DND-41 (cell line): Measurements from ENCODE around the gene ASCL2.

Experiments used
- ATAC-seq: fragments of 200-7000 bp; cut with Tn5 transposase; 3 replicates; pipeline ENCODE4 v1.9.1; 2021; ENCODE audit warnings: low read depth; ENCODE audit not compliant: insufficient read depth
- DNase-seq: peaks from one replicate; pipeline ENCODE4 v3.0.0-alpha.2; 2020
- H2AFZ ChIP-seq: 2 replicates; pipeline ENCODE4 v1.6.0; 2012; ENCODE audit warnings: low read depth, low read length
- H3K27ac ChIP-seq: 2 replicates; pipeline ENCODE4 v1.5.1; 2012; ENCODE audit warnings: low read length, inconsistent platforms
- H3K27me3 ChIP-seq: fragments of 200-600 bp; sonication (generic); 2 replicates; pipeline ENCODE4 v1.6.0; 2012; ENCODE audit warnings: low read length, mild to moderate bottlenecking, inconsistent platforms; ENCODE audit not compliant: insufficient read depth, poor library complexity
- H3K36me3 ChIP-seq: 2 replicates; pipeline ENCODE4 v1.5.1; 2012; ENCODE audit warnings: low read length, inconsistent platforms; ENCODE audit not compliant: insufficient read depth
- H3K4me1 ChIP-seq: 2 replicates; pipeline ENCODE4 v1.5.1; 2012; ENCODE audit warnings: mild to moderate bottlenecking, low read length; ENCODE audit not compliant: insufficient read depth
- H3K4me2 ChIP-seq: 2 replicates; pipeline ENCODE4 v1.6.0; 2012; ENCODE audit warnings: mild to moderate bottlenecking, moderate library complexity, low read length, inconsistent platforms; ENCODE audit not compliant: insufficient read depth
- H3K4me3 ChIP-seq, 2 experiments: fragments of 200-600 bp in 1 of 2; shearing (Covaris generic) in 1 of 2; 2 replicates each; pipeline ENCODE4 v1.5.1; 2012 to 2016; ENCODE audit warnings: inconsistent platforms in 2 of 2, low read length in 2 of 2, mild to moderate bottlenecking in 2 of 2, low read depth in 1 of 2, moderate library complexity in 1 of 2
- H3K79me2 ChIP-seq: 2 replicates; pipeline ENCODE4 v1.6.0; 2012; ENCODE audit warnings: low read length, inconsistent platforms; ENCODE audit not compliant: insufficient read depth
- H3K9ac ChIP-seq: 2 replicates; pipeline ENCODE4 v1.6.0; 2012; ENCODE audit warnings: low read depth, mild to moderate bottlenecking, inconsistent platforms, low read length, moderate library complexity
- H3K9me3 ChIP-seq: 2 replicates; pipeline ENCODE4 v1.5.1; 2012; ENCODE audit warnings: low read length, moderate library complexity, mild to moderate bottlenecking, inconsistent platforms; ENCODE audit not compliant: insufficient read depth, severe bottlenecking
- H4K20me1 ChIP-seq: 2 replicates; pipeline ENCODE4 v1.6.0; 2012; ENCODE audit warnings: low read length; ENCODE audit not compliant: insufficient read depth
- CTCF ChIP-seq: IDR thresholded peaks from 2 replicates; pipeline ENCODE4 v1.5.1; 2012; ENCODE audit warnings: borderline replicate concordance, low read length, moderate library complexity, mild to moderate bottlenecking; ENCODE audit not compliant: poor library complexity, severe bottlenecking; ENCODE audit errors: extremely low read depth
- EZH2 ChIP-seq: IDR thresholded peaks from 3 replicates; pipeline ENCODE4 v1.6.1; 2012; ENCODE audit warnings: borderline replicate concordance, low read depth, mild to moderate bottlenecking, moderate library complexity, low read length, inconsistent platforms; ENCODE audit not compliant: severe bottlenecking

Gene ASCL2

GRCh38 chr11:2266586-2267305 is 3.6 kb downstream of the ASCL2 start:
- Histone ChIP-seq H3K27ac (peak overlapping the region; percentile 96), H3K27me3 (no peaks in the 10 kb centered on the region), H3K9me3 (no peaks in the 10 kb centered on the region), H2AFZ (peak overlapping the region; percentile 49), H4K20me1 (no peaks in the 10 kb centered on the region), H3K79me2 (no peaks in the 10 kb centered on the region), H3K36me3 (no peaks in the 10 kb centered on the region), H3K4me1 (peaks cover 73% of the 10 kb centered on the region), H3K4me2 (peak overlapping the region; percentile 54), H3K9ac (peak overlapping the region; percentile 74), H3K4me3 (peak overlapping the region in 1 of 2 experiments; percentile 60; a peak in 2 of 4 replicates)
- DNase-seq (peak; percentile 90), ATAC-seq (peak; percentile 64)
- TF ChIP-seq CTCF (peak; percentile 17), EZH2 (no peak)

GRCh38 chr11:2265854-2266585 is 4.4 kb downstream of the ASCL2 start:
- H3K4me3 ChIP-seq: peak overlapping the region in 1 of 2 experiments; percentile 38; a peak in 2 of 4 replicates
- peak overlapping the region; percentile 96 for H3K27ac ChIP-seq
- H2AFZ ChIP-seq: peak overlapping the region; percentile 49
- no peaks in the 10 kb centered on the region for H3K27me3 ChIP-seq
- no peaks in the 10 kb centered on the region for H3K36me3 ChIP-seq
- peaks cover 73% of the 10 kb centered on the region for H3K4me1 ChIP-seq
- H4K20me1 ChIP-seq: no peaks in the 10 kb centered on the region
- peak overlapping the region; percentile 54 for H3K4me2 ChIP-seq
- H3K9ac ChIP-seq: peak overlapping the region; percentile 74
- H3K9me3 ChIP-seq: no peaks in the 10 kb centered on the region
- no peaks in the 10 kb centered on the region for H3K79me2 ChIP-seq
- peak; percentile 86 for DNase-seq
- peak; percentile 53 for ATAC-seq
- no peak for TF ChIP-seq CTCF
- no peak for TF ChIP-seq EZH2

- no peak for DNase-seq
- Histone ChIP-seq H3K27me3 (no peaks in the 10 kb centered on the region), H2AFZ (peak overlapping the region; percentile 49), H3K9ac (peak overlapping the region; percentile 74), H3K4me1 (peaks cover 73% of the 10 kb centered on the region), H4K20me1 (no peaks in the 10 kb centered on the region), H3K36me3 (no peaks in the 10 kb centered on the region), H3K4me2 (peak overlapping the region; percentile 54), H3K79me2 (no peaks in the 10 kb centered on the region), H3K9me3 (no peaks in the 10 kb centered on the region), H3K4me3 (peak overlapping the region in 1 of 2 experiments; percentile 38; a peak in 2 of 4 replicates), H3K27ac (peak overlapping the region; percentile 96)
- TF ChIP-seq CTCF (no peak), EZH2 (no peak)
- no peak; the same call in 2 of the 3 replicates for ATAC-seq
These were observed 5.0 kb downstream of the ASCL2 start for GRCh38 chr11:2265396-2265795.
